22Rv1 (cell line): ENCODE measurements around the gene SRL.

Experiments
- H3K27ac ChIP-seq: fragments of 450-650 bp; 2 replicates; pipeline ENCODE4 v1.5.1; 2017
- ZFX ChIP-seq: fragments of 450-650 bp; IDR thresholded peaks from 2 replicates; pipeline ENCODE4 v1.6.1; 2017; ENCODE audit warnings: antibody characterized with exemption, borderline replicate concordance
- TF ChIP-seq, protein P1 (sequence below): fragments of 450-650 bp; IDR thresholded peaks from 2 replicates; pipeline ENCODE4 v1.5.1; 2017; ENCODE audit warnings: mild to moderate bottlenecking

The SRL gene

DNA sequence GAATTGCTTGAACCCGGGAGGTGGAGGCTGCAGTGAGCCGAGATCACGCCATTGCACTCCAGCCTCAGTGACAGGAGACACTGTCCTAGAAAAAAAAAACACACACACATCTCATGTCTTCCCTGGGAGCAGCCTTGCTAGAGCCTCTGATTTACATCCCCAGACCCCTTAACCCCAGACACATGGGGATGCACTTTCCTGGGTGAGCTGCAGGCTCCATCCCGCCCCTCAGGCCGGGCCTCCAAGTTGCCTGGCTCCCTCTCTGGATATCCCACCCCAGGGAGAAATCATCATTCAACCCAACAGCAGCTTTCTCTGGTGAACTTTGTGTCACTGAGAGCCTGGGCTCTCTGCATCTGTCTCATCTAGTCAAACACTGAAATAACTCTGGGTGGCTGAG lies 21.5 kb downstream of the SRL start:
- TF ChIP-seq ZFX, result no peak
- TF ChIP-seq, protein P1, sequence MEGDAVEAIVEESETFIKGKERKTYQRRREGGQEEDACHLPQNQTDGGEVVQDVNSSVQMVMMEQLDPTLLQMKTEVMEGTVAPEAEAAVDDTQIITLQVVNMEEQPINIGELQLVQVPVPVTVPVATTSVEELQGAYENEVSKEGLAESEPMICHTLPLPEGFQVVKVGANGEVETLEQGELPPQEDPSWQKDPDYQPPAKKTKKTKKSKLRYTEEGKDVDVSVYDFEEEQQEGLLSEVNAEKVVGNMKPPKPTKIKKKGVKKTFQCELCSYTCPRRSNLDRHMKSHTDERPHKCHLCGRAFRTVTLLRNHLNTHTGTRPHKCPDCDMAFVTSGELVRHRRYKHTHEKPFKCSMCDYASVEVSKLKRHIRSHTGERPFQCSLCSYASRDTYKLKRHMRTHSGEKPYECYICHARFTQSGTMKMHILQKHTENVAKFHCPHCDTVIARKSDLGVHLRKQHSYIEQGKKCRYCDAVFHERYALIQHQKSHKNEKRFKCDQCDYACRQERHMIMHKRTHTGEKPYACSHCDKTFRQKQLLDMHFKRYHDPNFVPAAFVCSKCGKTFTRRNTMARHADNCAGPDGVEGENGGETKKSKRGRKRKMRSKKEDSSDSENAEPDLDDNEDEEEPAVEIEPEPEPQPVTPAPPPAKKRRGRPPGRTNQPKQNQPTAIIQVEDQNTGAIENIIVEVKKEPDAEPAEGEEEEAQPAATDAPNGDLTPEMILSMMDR, result no peak
- H3K27ac ChIP-seq, result no peak overlapping the region

DNA sequence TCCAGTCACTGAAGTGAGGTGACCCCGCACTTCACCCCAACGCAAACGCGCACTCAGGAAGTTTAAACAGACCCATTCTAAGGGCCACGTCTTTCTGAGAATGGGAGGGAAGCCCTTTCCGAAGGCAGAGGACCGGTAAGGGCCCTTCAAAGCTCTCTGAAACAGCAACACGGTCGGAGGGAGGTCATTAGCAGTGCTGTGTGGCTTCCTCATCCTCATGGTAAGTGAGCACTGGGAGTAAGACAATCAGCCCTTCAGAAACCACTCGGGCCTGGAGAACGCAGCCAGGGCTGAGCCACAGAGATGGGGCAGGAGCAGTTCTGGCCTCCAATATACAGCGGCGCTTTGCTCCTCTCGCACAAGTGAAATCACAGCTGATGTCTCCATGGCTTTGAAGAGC lies 23.7 kb downstream of the SRL start:
- TF ChIP-seq ZFX, result no peak
- TF ChIP-seq, protein P1, result no peak
- H3K27ac ChIP-seq, result no peak overlapping the region

DNA sequence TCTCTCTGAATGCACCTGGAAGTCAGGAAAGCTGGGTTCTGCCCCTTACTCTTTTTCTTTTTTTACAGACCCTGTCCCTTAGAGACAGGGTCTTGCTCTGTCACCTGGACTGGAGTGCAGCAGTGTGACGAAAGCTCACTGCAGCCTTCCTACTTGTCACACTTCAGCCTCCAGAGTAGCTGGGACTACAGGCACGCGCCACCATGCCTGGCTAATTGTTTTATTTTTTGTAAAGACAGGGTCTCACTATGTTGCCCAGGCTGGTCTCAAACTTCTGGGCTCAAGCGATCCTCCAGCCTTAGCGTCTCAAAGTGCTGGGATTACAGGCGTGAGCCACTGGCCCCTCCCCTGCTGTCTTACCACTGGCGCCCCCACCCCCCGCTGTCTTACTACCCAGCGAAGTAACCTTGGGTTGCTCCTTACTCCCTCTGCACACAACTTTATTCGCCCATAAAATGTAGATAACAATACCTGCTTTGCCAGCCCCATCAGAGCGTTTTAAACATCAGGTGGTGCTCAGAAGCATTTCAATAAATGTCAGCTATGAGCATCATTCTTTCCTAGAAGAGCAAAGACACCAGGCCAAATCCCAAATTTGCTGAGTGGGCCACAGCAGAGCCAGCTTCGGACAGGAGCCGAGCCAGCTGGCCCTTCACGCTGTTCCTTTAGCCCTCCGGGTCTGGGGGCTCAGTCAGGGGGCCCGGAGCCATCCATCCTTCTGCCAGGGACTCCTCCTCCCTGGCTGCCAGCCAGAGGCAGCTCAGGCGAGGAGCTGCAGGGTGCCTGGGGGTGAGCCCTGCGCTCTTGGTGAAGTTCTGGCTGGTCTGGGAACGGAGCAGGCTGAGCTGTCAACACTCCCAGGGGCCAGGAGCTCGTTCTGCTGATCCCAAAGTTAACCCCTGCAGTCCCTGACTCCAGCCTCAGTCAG lies 24.4 kb downstream of the SRL start:
- TF ChIP-seq, protein P1, result no peak
- no peak for TF ChIP-seq ZFX

DNA sequence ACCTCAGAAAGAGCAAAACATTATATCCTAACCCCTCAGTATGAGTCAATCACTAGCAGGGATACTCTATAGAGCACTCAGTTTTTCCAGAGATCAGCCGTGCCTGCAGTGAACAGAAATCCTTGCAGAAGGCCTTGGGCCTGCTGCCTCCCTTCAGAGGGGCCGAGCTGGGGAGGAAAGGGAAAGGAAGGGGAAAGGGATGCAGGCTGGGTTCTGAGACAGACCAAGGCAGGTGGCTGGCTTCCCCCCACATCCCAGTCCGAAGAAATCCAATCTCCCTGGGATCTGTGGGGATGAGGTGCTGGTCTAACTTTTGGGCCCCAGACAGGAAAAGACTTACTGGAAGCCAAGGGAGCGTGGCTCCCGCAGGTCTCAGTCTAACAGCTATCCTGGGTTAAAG lies 25.3 kb downstream of the SRL start:
- no peak overlapping the region for H3K27ac ChIP-seq
- TF ChIP-seq, protein P1, result no peak
- TF ChIP-seq ZFX, result no peak

More for the DNA sequence above, 24.4 kb downstream of the SRL start:
- H3K27ac ChIP-seq, result no peak overlapping the region

DNA sequence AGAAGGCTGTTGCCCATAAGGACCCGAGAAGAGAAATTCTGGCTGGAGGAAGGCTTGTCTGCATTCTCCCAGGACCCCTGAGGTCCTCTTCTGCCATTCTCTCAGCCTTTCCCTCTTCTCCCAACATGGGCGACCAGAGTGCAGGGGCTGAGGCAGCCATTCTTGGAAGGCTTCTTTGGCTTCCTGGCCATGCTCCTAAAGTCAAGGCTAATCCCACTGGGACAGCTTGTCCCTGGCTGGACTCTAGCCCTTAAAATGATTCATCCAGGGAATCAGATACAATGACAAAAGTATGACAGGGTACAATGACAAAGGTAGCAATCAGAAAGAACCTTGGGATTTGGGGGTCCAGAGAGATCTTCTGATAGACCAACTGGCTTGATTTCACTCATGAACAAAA lies 26.8 kb downstream of the SRL start:
- TF ChIP-seq, protein P1, result no peak
- no peak for TF ChIP-seq ZFX
- H3K27ac ChIP-seq, result no peak overlapping the region

DNA sequence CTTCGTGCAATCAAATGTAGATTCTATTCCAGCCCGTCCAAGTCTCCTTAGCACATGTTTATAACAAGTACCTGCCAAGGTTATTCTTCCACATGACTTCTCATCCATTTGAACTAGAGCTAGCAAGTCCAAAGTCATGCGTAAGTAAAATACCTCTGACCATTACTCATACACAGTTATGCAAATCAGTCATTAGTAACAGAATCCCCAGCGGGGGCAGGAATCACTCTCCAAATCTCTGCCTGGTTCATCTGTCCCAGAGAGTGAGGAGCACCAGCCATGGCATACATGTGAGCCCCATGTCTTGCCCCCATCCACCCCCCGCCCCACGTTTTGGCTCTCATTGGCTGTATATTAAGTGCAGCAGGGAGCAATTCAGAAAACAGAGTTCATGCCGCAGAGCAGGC lies 27.7 kb downstream of the SRL start:
- no peak for TF ChIP-seq ZFX
- TF ChIP-seq, protein P1, result no peak
- no peak overlapping the region for H3K27ac ChIP-seq

DNA sequence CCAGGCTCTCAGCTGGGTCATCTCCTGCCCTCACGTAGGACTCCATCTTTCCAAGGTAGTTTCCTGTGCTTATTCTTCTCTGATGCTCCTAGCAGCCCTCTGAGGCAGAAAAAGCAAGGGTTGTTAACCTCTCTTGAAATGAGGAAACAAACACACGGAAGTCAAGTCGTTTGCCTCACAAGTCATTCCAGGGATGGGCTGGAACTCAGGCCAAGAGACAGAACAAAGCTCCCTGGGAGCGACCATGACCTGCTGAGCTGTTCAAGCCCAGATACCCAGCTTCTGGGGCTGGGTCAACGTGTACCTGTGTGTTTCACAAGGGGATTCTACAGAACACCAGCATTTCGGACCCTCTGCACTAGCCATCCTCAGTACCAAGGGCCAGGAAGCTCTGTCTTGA lies 28.1 kb downstream of the SRL start:
- TF ChIP-seq, protein P1, result no peak
- TF ChIP-seq ZFX, result no peak
- H3K27ac ChIP-seq, result no peak overlapping the region
